ENCODE results near the gene SCG3. TPM values are rescaled to one million over a fixed set of nuclear protein-coding genes. Genes with fewer than 3 reads are reported as not detected.

SCG3 gene
- total RNA-seq, 1 donor from 2014 or later: not detected

GRCh38 chr15:51696566-51696965 lies 15.3 kb downstream of the SCG3 start:
- peaks cover 23% of the 10 kb centered on the region for H3K4me1 Mint-ChIP-seq (ENCODE audit: low read depth)
- intact Hi-C loops (cut with micrococcal nuclease): no loop called here
- no peak overlapping the region for H3K4me3 Mint-ChIP-seq
- H3K36me3 Mint-ChIP-seq (ENCODE audit: low read depth): peaks cover 2% of the 10 kb centered on the region
- H3K27ac Mint-ChIP-seq: no peak overlapping the region
- no peaks in the 10 kb centered on the region for H3K9me3 Mint-ChIP-seq
- peaks cover 23% of the 10 kb centered on the region for H3K27me3 Mint-ChIP-seq (ENCODE audit: insufficient read depth)
- DNase-seq (ENCODE audit: low spot score): no peak

GRCh38 chr15:51697163-51697562 lies 15.9 kb downstream of the SCG3 start:
- DNase-seq (ENCODE audit: low spot score): no peak
- Mint-ChIP-seq H3K4me3 (no peak overlapping the region), H3K27ac (no peak overlapping the region), H3K36me3 (ENCODE audit: low read depth) (peaks cover 2% of the 10 kb centered on the region), H3K4me1 (ENCODE audit: low read depth) (peaks cover 17% of the 10 kb centered on the region), H3K27me3 (ENCODE audit: insufficient read depth) (peaks cover 23% of the 10 kb centered on the region), H3K9me3 (no peaks in the 10 kb centered on the region)
- intact Hi-C loops (cut with micrococcal nuclease): no loop called here

- intact Hi-C loops (cut with micrococcal nuclease): no loop called here
- H3K4me3 Mint-ChIP-seq: no peak overlapping the region
Observed at GRCh38 chr15:51699373-51699772, 18.1 kb downstream of the SCG3 start.

GRCh38 chr15:51702710-51703109 lies 21.4 kb downstream of the SCG3 start:
- Mint-ChIP-seq H3K27me3 (ENCODE audit: insufficient read depth) (peaks cover 24% of the 10 kb centered on the region), H3K36me3 (ENCODE audit: low read depth) (no peaks in the 10 kb centered on the region), H3K27ac (no peak overlapping the region), H3K4me1 (ENCODE audit: low read depth) (no peaks in the 10 kb centered on the region), H3K9me3 (no peaks in the 10 kb centered on the region), H3K4me3 (no peak overlapping the region)
- intact Hi-C loops (cut with micrococcal nuclease): no loop called here
- no peak for DNase-seq (ENCODE audit: low spot score)

More at GRCh38 chr15:51699373-51699772, 18.1 kb downstream of the SCG3 start:
- Mint-ChIP-seq H3K27ac (no peak overlapping the region), H3K27me3 (ENCODE audit: insufficient read depth) (peaks cover 28% of the 10 kb centered on the region), H3K9me3 (no peaks in the 10 kb centered on the region), H3K4me1 (ENCODE audit: low read depth) (no peaks in the 10 kb centered on the region), H3K36me3 (ENCODE audit: low read depth) (no peaks in the 10 kb centered on the region)
- no peak for DNase-seq (ENCODE audit: low spot score)

- no peak overlapping the region for H3K4me3 Mint-ChIP-seq
- intact Hi-C loops (cut with micrococcal nuclease): no loop called here
- no peaks in the 10 kb centered on the region for H3K4me1 Mint-ChIP-seq (ENCODE audit: low read depth)
- no peak overlapping the region for H3K27ac Mint-ChIP-seq
- no peaks in the 10 kb centered on the region for H3K9me3 Mint-ChIP-seq
- DNase-seq (ENCODE audit: low spot score): no peak
- H3K36me3 Mint-ChIP-seq (ENCODE audit: low read depth): no peaks in the 10 kb centered on the region
- peaks cover 7% of the 10 kb centered on the region for H3K27me3 Mint-ChIP-seq (ENCODE audit: insufficient read depth)
Observed at GRCh38 chr15:51706291-51706690, 25.0 kb downstream of the SCG3 start.

- Mint-ChIP-seq H3K27me3 (ENCODE audit: insufficient read depth) (peaks cover 7% of the 10 kb centered on the region), H3K36me3 (ENCODE audit: low read depth) (no peaks in the 10 kb centered on the region), H3K9me3 (no peaks in the 10 kb centered on the region), H3K4me1 (ENCODE audit: low read depth) (no peaks in the 10 kb centered on the region), H3K27ac (no peak overlapping the region), H3K4me3 (no peak overlapping the region)
- intact Hi-C loops (cut with micrococcal nuclease): no loop called here
- DNase-seq (ENCODE audit: low spot score): no peak
Observed at GRCh38 chr15:51706926-51707608, 25.8 kb downstream of the SCG3 start.

- Mint-ChIP-seq H3K4me3 (no peak overlapping the region), H3K36me3 (ENCODE audit: low read depth) (no peaks in the 10 kb centered on the region), H3K27ac (no peak overlapping the region), H3K27me3 (ENCODE audit: insufficient read depth) (no peaks in the 10 kb centered on the region), H3K4me1 (ENCODE audit: low read depth) (no peaks in the 10 kb centered on the region), H3K9me3 (no peaks in the 10 kb centered on the region)
- intact Hi-C loops (cut with micrococcal nuclease): no loop called here
- DNase-seq (ENCODE audit: low spot score): no peak
Observed at GRCh38 chr15:51708013-51708412, 26.7 kb downstream of the SCG3 start.

- Mint-ChIP-seq H3K9me3 (no peaks in the 10 kb centered on the region), H3K27ac (no peak overlapping the region), H3K4me1 (ENCODE audit: low read depth) (no peaks in the 10 kb centered on the region), H3K4me3 (no peak overlapping the region), H3K36me3 (ENCODE audit: low read depth) (no peaks in the 10 kb centered on the region), H3K27me3 (ENCODE audit: insufficient read depth) (no peaks in the 10 kb centered on the region)
- DNase-seq (ENCODE audit: low spot score): no peak
- intact Hi-C loops (cut with micrococcal nuclease): no loop called here
Observed at GRCh38 chr15:51709031-51709430, 27.7 kb downstream of the SCG3 start.

GRCh38 chr15:51714162-51714561 lies 32.9 kb downstream of the SCG3 start:
- DNase-seq (ENCODE audit: low spot score): no peak
- Mint-ChIP-seq H3K27me3 (ENCODE audit: insufficient read depth) (no peaks in the 10 kb centered on the region), H3K4me1 (ENCODE audit: low read depth) (no peaks in the 10 kb centered on the region), H3K27ac (no peak overlapping the region), H3K36me3 (ENCODE audit: low read depth) (peaks cover under 1% of the 10 kb centered on the region), H3K4me3 (no peak overlapping the region), H3K9me3 (no peaks in the 10 kb centered on the region)
- intact Hi-C loops (cut with micrococcal nuclease): no loop called here

GRCh38 chr15:51714911-51715310 lies 33.6 kb downstream of the SCG3 start:
- intact Hi-C loops (cut with micrococcal nuclease): no loop called here
- peaks cover 2% of the 10 kb centered on the region for H3K36me3 Mint-ChIP-seq (ENCODE audit: low read depth)
- no peaks in the 10 kb centered on the region for H3K4me1 Mint-ChIP-seq (ENCODE audit: low read depth)
- H3K4me3 Mint-ChIP-seq: no peak overlapping the region
- no peak for DNase-seq (ENCODE audit: low spot score)
- no peaks in the 10 kb centered on the region for H3K9me3 Mint-ChIP-seq
- H3K27me3 Mint-ChIP-seq (ENCODE audit: insufficient read depth): no peaks in the 10 kb centered on the region
- no peak overlapping the region for H3K27ac Mint-ChIP-seq

GRCh38 chr15:51718219-51718618 lies 36.9 kb downstream of the SCG3 start:
- Mint-ChIP-seq H3K9me3 (no peaks in the 10 kb centered on the region), H3K27me3 (ENCODE audit: insufficient read depth) (no peaks in the 10 kb centered on the region), H3K4me3 (no peak overlapping the region), H3K4me1 (ENCODE audit: low read depth) (peaks cover 7% of the 10 kb centered on the region), H3K36me3 (ENCODE audit: low read depth) (peaks cover 19% of the 10 kb centered on the region), H3K27ac (no peak overlapping the region)
- DNase-seq (ENCODE audit: low spot score): no peak
- intact Hi-C loops (cut with micrococcal nuclease): no loop called here

- H3K27me3 Mint-ChIP-seq (ENCODE audit: insufficient read depth): no peaks in the 10 kb centered on the region
- H3K27ac Mint-ChIP-seq: no peak overlapping the region
- DNase-seq (ENCODE audit: low spot score): no peak
- peaks cover 19% of the 10 kb centered on the region for H3K36me3 Mint-ChIP-seq (ENCODE audit: low read depth)
- H3K9me3 Mint-ChIP-seq: no peaks in the 10 kb centered on the region
- intact Hi-C loops (cut with micrococcal nuclease): no loop called here
- peaks cover 7% of the 10 kb centered on the region for H3K4me1 Mint-ChIP-seq (ENCODE audit: low read depth)
- H3K4me3 Mint-ChIP-seq: no peak overlapping the region
Observed at GRCh38 chr15:51718746-51719145, 37.4 kb downstream of the SCG3 start.

- Mint-ChIP-seq H3K4me1 (ENCODE audit: low read depth) (peaks cover 16% of the 10 kb centered on the region), H3K27ac (no peak overlapping the region), H3K36me3 (ENCODE audit: low read depth) (peaks cover 25% of the 10 kb centered on the region), H3K9me3 (no peaks in the 10 kb centered on the region), H3K27me3 (ENCODE audit: insufficient read depth) (no peaks in the 10 kb centered on the region), H3K4me3 (no peak overlapping the region)
- intact Hi-C loops (cut with micrococcal nuclease): no loop called here
- no peak for DNase-seq (ENCODE audit: low spot score)
Observed at GRCh38 chr15:51720201-51720995, 39.1 kb downstream of the SCG3 start.
